ENCODE results near the gene SLC11A2.

- no peak for TF ChIP-seq CTCF (conservative IDR thresholded peaks at IDR 0.05; ENCODE audit: low read depth, low read length)
- no peak for TF ChIP-seq EZH2 (IDR thresholded peaks at IDR 0.05; ENCODE audit: borderline replicate concordance, low read depth, low read length, poor library complexity, severe bottlenecking)
Observed at GRCh38 chr12:51008329-51009055, 17.7 kb downstream of the SLC11A2 start.
